ENCODE data around the gene LIM2. TPM values are rescaled to one million over a fixed set of nuclear protein-coding genes. Genes with fewer than 3 reads are reported as not detected.
A peak's percentile ranks its signal among the peaks of the same experiment; 100 is the strongest.
"Not testable (repeated sequence)": the region's sequence is repeated elsewhere in the genome, so short reads cannot be mapped to it uniquely, and the experiment has no call there.

The LIM2 gene
- total RNA-seq, 2 donors from 2014 or later, result not detected

DNA sequence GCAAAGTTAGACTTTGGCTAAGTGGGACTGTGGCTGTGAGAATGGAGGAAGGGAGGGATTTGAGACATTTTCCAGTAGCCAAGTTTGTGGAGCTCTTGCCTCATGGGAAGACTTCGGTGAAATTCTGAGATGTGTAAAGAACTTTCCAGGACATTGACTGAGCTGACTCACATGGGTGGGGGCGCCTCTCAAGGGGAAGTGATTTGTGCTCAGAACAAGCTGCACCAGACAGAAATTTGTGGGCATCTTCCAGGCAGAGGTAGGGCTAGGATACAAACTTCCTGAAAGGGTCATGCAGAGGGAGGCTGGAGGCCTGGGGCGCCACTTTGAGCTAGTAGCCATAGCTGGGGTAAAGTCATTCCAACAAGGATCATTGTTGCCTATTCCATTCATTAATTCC is 39.4 kb upstream of the LIM2 start:
- no peaks in the 10 kb centered on the region for H3K9me3 ChIP-seq
- DNase-seq (ENCODE audit: low spot score) (no peak), ATAC-seq (ENCODE audit: insufficient number of reproducible peaks, low FRiP score, low read depth) (no peak)
- no peaks in the 10 kb centered on the region for H3K36me3 ChIP-seq
- no peak for TF ChIP-seq CTCF (IDR thresholded peaks at IDR 0.05)
- no peak overlapping the region for H3K27ac ChIP-seq
- no peak overlapping the region for H3K4me3 ChIP-seq
- no peaks in the 10 kb centered on the region for H3K27me3 ChIP-seq (replicated peaks; ENCODE audit: insufficient read depth)
- no peaks in the 10 kb centered on the region for H3K4me1 ChIP-seq (ENCODE audit: control insufficient read depth in 1 of 2, low read depth in 2 of 2)

- H3K4me1 ChIP-seq (ENCODE audit: control insufficient read depth in 1 of 2, low read depth in 2 of 2), result no peaks in the 10 kb centered on the region
- no peak overlapping the region for H3K27ac ChIP-seq
- H3K36me3 ChIP-seq, result no peaks in the 10 kb centered on the region
- H3K9me3 ChIP-seq, result no peaks in the 10 kb centered on the region
- no peaks in the 10 kb centered on the region for H3K27me3 ChIP-seq (replicated peaks; ENCODE audit: insufficient read depth)
- TF ChIP-seq CTCF (IDR thresholded peaks at IDR 0.05), result peak; percentile 73
- no peak for ATAC-seq (ENCODE audit: insufficient number of reproducible peaks, low FRiP score, low read depth)
- H3K4me3 ChIP-seq, result no peak overlapping the region
- DNase-seq (ENCODE audit: low spot score), result no peak
Observed at GRCh38 chr19:51422053-51422448, 34.3 kb upstream of the LIM2 start.

DNA sequence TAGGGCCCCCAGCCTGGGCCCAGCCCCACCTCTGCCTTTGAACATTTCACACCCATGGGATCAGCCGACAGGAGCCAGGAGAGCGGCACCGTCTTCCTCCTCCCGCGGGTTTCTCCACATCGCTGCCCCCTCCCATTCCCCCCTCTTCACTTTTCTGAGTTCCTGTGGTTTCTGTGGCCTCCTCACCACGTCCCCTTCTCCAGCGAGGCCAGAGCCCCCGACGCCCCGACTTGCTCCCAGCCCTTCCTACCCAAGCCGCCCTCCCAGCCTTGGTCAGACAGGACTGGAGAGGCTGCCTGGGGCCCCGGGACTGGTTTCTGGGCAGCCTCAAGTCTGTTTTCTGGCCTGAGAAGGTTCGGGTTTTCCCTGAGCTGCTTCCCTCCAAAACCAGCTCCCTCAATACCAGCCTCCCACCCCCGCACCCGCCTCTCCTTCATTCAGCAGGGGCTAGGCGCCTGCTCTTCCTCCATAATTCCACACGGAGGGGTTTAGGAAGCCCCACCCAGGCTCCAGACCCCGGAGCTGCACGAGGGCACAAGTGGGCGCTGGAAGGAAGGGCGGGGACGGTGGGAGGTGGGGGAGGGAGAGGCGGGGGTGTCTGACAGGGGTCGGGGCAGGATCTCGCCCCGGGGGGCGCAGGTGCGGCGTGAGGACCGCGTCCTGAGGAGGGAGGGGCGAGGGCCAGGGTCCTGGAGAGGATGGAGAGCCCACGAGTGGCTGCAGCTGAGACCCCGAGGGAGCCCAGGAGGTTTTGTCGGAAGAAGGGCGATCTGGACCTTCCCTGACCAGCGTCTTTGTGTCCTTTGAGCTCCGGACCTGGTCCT is 33.7 kb upstream of the LIM2 start:
- no peaks in the 10 kb centered on the region for H3K9me3 ChIP-seq
- no peak for ATAC-seq (ENCODE audit: insufficient number of reproducible peaks, low FRiP score, low read depth)
- DNase-seq (ENCODE audit: low spot score), result no peak
- H3K27me3 ChIP-seq (replicated peaks; ENCODE audit: insufficient read depth), result no peaks in the 10 kb centered on the region
- H3K4me3 ChIP-seq, result no peak overlapping the region
- H3K36me3 ChIP-seq, result no peaks in the 10 kb centered on the region
- H3K27ac ChIP-seq, result no peak overlapping the region
- no peak for TF ChIP-seq CTCF (IDR thresholded peaks at IDR 0.05)
- H3K4me1 ChIP-seq (ENCODE audit: control insufficient read depth in 1 of 2, low read depth in 2 of 2), result no peaks in the 10 kb centered on the region

DNA sequence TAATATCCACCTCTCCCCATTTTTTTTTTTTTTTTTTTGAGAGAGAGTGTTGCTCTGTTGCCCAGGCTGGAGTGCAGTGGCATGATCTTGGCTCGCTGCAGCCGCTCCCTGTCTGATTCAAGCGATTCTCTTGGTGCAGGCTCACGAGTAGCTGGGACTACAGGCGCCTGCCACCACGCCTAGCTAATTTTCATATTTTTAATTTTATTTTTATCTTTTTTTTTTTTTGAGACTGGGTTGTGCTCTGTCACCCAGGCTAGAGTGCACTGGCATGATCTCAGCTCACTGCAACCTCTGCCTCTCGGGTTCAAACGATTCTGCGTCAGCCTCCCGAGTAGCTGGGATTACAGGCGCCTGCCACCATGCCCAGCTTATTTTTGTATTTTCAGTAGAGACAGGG is 32.7 kb upstream of the LIM2 start:
- ATAC-seq (ENCODE audit: insufficient number of reproducible peaks, low FRiP score, low read depth); H3K27me3 ChIP-seq (replicated peaks; ENCODE audit: insufficient read depth); H3K27ac ChIP-seq; H3K36me3 ChIP-seq; H3K4me3 ChIP-seq; DNase-seq (ENCODE audit: low spot score); H3K9me3 ChIP-seq; H3K4me1 ChIP-seq (ENCODE audit: control insufficient read depth in 1 of 2, low read depth in 2 of 2): not testable (repeated sequence)

DNA sequence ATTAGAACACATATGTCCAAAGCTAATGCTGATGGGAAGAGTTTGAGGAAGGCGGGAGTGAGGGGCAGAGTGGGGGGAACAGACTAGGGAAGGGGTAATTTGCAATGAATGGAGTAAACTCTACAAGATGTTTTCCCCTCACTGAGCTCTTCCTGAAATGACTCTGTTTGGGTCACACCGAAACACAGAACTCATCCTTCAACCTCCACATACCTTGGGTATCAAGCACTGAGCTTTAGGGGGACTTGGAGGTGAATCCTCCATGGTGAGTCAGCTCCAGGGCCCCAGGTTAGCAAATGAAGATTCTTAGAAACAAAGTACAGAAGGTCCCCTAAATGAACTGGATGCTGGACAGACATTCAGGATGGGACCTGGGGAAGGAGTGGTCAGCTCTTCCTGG is 30.9 kb upstream of the LIM2 start:
- ATAC-seq (ENCODE audit: insufficient number of reproducible peaks, low FRiP score, low read depth) (no peak), DNase-seq (ENCODE audit: low spot score) (no peak)
- H3K4me3 ChIP-seq, result no peak overlapping the region
- H3K27ac ChIP-seq, result no peak overlapping the region
- H3K9me3 ChIP-seq, result no peaks in the 10 kb centered on the region
- no peaks in the 10 kb centered on the region for H3K4me1 ChIP-seq (ENCODE audit: control insufficient read depth in 1 of 2, low read depth in 2 of 2)
- TF ChIP-seq CTCF (IDR thresholded peaks at IDR 0.05), result no peak
- H3K36me3 ChIP-seq, result no peaks in the 10 kb centered on the region
- H3K27me3 ChIP-seq (replicated peaks; ENCODE audit: insufficient read depth), result no peaks in the 10 kb centered on the region

- no peak for TF ChIP-seq CTCF (IDR thresholded peaks at IDR 0.05)
- ATAC-seq (ENCODE audit: insufficient number of reproducible peaks, low FRiP score, low read depth) (no peak), DNase-seq (ENCODE audit: low spot score) (no peak)
- Histone ChIP-seq H3K4me3 (no peak overlapping the region), H3K4me1 (ENCODE audit: control insufficient read depth in 1 of 2, low read depth in 2 of 2) (no peaks in the 10 kb centered on the region), H3K27me3 (replicated peaks; ENCODE audit: insufficient read depth) (no peaks in the 10 kb centered on the region), H3K27ac (no peak overlapping the region), H3K9me3 (no peaks in the 10 kb centered on the region), H3K36me3 (no peaks in the 10 kb centered on the region)
Observed at GRCh38 chr19:51417810-51418157, 30.0 kb upstream of the LIM2 start.

All from thoracic aorta (tissue), 2 donors.